Pancreas (tissue), 10 donors: ENCODE results near the gene PTGER4. TPM values are rescaled to one million over a fixed set of nuclear protein-coding genes. Genes with fewer than 3 reads are reported as not detected.

ENCODE experiments used
- ATAC-seq, 4 donors: fragments of 200-7000 bp; cut with Tn5 transposase; one replicate each; pipeline versions ENCODE4 v1.8.0 to v1.9.1; 2020; ENCODE audit warnings: mild to moderate bottlenecking in 4 of 4, moderate library complexity in 4 of 4
- DNase-seq, 6 donors: peaks; one replicate each; pipeline ENCODE4 v3.0.0-alpha.2; 2020
- FAIRE-seq: peaks from 2 replicates; lab custom pipeline; 2012; peaks lifted over from hg19 to GRCh38; lab: Jason Lieb, UNC
- H3K27ac ChIP-seq, 4 donors: fragments of 200-600 bp; sonication (generic); 1 replicate in 3 of 4; 2 replicates in 1 of 4; pipeline versions ENCODE4 v1.5.0 to v1.8.0; 2020
- H3K27me3 ChIP-seq, 4 donors: fragments of 200-600 bp; one replicate each; pipeline ENCODE4 v1.8.0; 2021
- H3K36me3 ChIP-seq, 3 donors: fragments of 200-600 bp; sonication (generic) in 1 of 3; one replicate each; pipeline versions ENCODE4 v1.5.0 to v1.8.0; 2020 to 2021
- H3K4me1 ChIP-seq, 3 donors: fragments of 200-600 bp; one replicate each; pipeline ENCODE4 v1.8.0; 2021
- H3K4me3 ChIP-seq, 4 donors: fragments of 200-600 bp; sonication (generic) in 2 of 4; one replicate each; pipeline versions ENCODE4 v1.5.0 to v1.8.0; 2020 to 2021
- H3K9me3 ChIP-seq, 4 donors: fragments of 200-600 bp; one replicate each; pipeline ENCODE4 v1.8.0; 2021
- CTCF ChIP-seq, 4 donors: fragments of 200-600 bp; sonication (generic) in 3 of 4; IDR thresholded peaks; one replicate each; pipeline versions ENCODE4 v1.5.0 to v1.8.0; 2021; ENCODE audit warnings: antibody characterized with exemption in 4 of 4
- WGBS, 2 donors: extraction: QIAGEN DNeasy Blood & Tissue Kit; methylation state at CpG; one replicate each; pipeline ENCODE4 v1.1.7; 2013; 5-methylcytosine and 5-hydroxymethylcytosine counted together
- intact Hi-C, 3 donors: fragments of 100-400 bp; cut with DNase I; formaldehyde crosslinking; loops; one replicate each; pipeline versions ENCODE4 v1.11.1 to v1.14.2; 2022
- polyA plus RNA-seq, 2 donors: library from polyadenylated mRNA; stranded (reverse); fragments of 200-250 nt; gene quantifications; one replicate each; pipeline ENCODE4 v1.2.3, GENCODE V29; 2013
- total RNA-seq, 6 donors: library from RNA; stranded (reverse); fragmentation: NEBNext Ultra II Directional in 4 of 6; extraction: Animal tissue kit (Norgen Biotek cat#: 25700) in 4 of 6; gene quantifications; one replicate each; pipeline versions ENCODE4 v1.2.1 to v1.2.4, GENCODE V29; 2021 to 2023
- donor health status: healthy with polysubstance abuse.
- donor health status: DM: no; HTN: no; CAD: no; lungs with moderate emphysema.
- donor health status: DM: no; HTN: no; CAD: no.
- donor health status: control.
- donor health status: control.
- donor health status: Bipolar disorder and iron deficiency.
- donor health status: DM: yes; HTN: yes; CAD: no.
- donor health status: DM: no; HTN: no; CAD: no.
- donor health status: DM: no; HTN: no; CAD: no.
- donor health status: DM: yes; HTN: yes; CAD: no.

PTGER4 gene
- total and polyA plus RNA-seq, 8 donors: 4.7 to 38.0 (median 10.8) TPM

DNA sequence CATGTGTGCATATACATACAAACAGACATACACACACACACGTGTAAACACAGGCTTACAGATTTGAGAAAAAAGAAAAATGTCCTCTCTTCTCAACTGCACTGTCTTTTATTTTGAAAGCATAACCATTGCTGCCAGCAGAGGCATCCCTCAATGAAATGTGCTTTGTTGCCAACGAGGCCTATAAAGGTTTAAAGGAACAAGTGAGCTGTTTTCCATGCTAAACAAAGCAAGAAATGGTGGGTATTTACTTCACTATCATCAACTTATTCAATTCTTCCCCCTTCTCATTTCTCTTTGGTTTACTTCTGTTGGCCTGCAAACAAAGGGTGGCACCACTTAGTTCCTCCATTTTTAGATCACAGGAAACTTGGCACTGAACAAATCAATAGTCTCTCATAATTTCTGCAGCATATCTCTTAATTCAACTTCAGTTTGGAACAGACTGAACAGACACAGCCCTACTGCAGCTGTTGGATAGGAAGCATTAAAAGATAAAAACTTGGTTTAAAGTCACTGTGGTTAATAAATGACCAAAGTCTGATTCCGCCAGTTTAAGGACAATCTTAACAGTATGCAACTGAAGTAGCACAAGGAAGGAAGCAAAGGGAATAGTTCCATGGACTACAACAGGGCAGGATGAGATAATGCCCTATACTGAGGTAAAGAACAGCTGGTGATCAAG lies 54.3 kb downstream of the PTGER4 start:
- 10 to 13% methylated on average over 3 of the region's 3 CpGs for WGBS, 2 donors
- Histone ChIP-seq H3K4me3 (peak overlapping the region in 2 of 4 donors; percentile 1 to 13), H3K4me1 (peaks cover 27 to 37% (median 32%) of the 10 kb centered on the region in 3 donors), H3K36me3 (no peaks in the 10 kb centered on the region), H3K27me3 (no peaks in the 10 kb centered on the region), H3K27ac (peak overlapping the region; percentile 40 to 75 (median 49)), H3K9me3 (no peaks in the 10 kb centered on the region)
- FAIRE-seq: peak; percentile 13
- intact Hi-C loops: no loop called here
- TF ChIP-seq CTCF (IDR thresholded peaks at IDR 0.05): no peak
- DNase-seq: peak in 3 of 6 donors; percentile 20 to 58 (median 40)
- ATAC-seq: peak; percentile 84 to 90 (median 88)

- Histone ChIP-seq H3K36me3 (no peaks in the 10 kb centered on the region), H3K27ac (peak overlapping the region; percentile 40 to 75 (median 49)), H3K9me3 (no peaks in the 10 kb centered on the region), H3K4me3 (peak overlapping the region in 1 of 4 donors; percentile 1), H3K4me1 (peaks cover 27 to 37% (median 32%) of the 10 kb centered on the region in 3 donors), H3K27me3 (no peaks in the 10 kb centered on the region)
- no peak for FAIRE-seq
- intact Hi-C loops: no loop called here
- DNase-seq: no peak
- TF ChIP-seq CTCF (IDR thresholded peaks at IDR 0.05): no peak
- peak in 3 of 4 donors; percentile 3 to 16 (median 9) for ATAC-seq
- 32 to 41% methylated on average over 2 of the region's 2 CpGs for WGBS, 2 donors
Observed at GRCh38 chr5:40734986-40735385, 55.3 kb downstream of the PTGER4 start.

DNA sequence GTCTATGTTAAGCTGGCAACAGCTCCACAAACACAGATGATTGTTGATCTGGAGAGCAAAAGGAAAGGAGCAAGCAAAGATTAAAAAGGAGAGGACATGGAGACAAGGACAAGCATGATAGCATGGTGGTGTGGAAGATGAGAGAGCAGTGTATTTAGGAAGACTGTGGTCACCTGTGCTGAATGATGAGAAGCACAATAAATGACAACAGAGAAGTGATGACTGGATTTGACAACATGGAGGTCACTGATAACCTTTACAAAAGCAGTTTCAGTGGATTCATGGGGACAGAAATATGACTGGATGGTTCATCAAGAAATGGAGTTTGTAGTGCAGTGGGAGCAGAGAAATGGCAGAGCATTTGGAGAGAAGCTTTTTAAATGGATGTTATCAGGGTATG lies 55.9 kb downstream of the PTGER4 start:
- no peak for TF ChIP-seq CTCF (IDR thresholded peaks at IDR 0.05)
- intact Hi-C loops: no loop called here
- DNase-seq: no peak
- peak overlapping the region in 3 of 4 donors; percentile 43 to 75 (median 55) for H3K27ac ChIP-seq
- no peaks in the 10 kb centered on the region for H3K9me3 ChIP-seq
- H3K4me3 ChIP-seq: no peak overlapping the region
- peaks cover 27 to 37% (median 32%) of the 10 kb centered on the region in 3 donors for H3K4me1 ChIP-seq
- no peaks in the 10 kb centered on the region for H3K27me3 ChIP-seq
- no peak for FAIRE-seq
- peaks cover 0 to 2% (median 0%) of the 10 kb centered on the region in 3 donors for H3K36me3 ChIP-seq
- ATAC-seq: peak in 1 of 4 donors; percentile 2

- H3K4me1 ChIP-seq: peaks cover 27 to 37% (median 32%) of the 10 kb centered on the region in 3 donors
- no peaks in the 10 kb centered on the region for H3K27me3 ChIP-seq
- DNase-seq (no peak), FAIRE-seq (peak; percentile 92), ATAC-seq (peak; percentile 43 to 79 (median 65))
- peak; percentile 30 to 64 (median 52) for TF ChIP-seq CTCF (IDR thresholded peaks at IDR 0.05)
- H3K27ac ChIP-seq: no peak overlapping the region
- H3K9me3 ChIP-seq: no peaks in the 10 kb centered on the region
- H3K36me3 ChIP-seq: peaks cover 0 to 9% (median 0%) of the 10 kb centered on the region in 3 donors
- WGBS, 2 donors: 2 to 8% methylated on average over 1 of the region's 1 CpG
- H3K4me3 ChIP-seq: no peak overlapping the region
- intact Hi-C loops: no loop called here
Observed at GRCh38 chr5:40736103-40736875, 56.6 kb downstream of the PTGER4 start.
